Measurements from ENCODE around the gene SIN3A. TPM values are rescaled to one million over a fixed set of nuclear protein-coding genes. Genes with fewer than 3 reads are reported as not detected.

SIN3A gene
- total and polyA plus RNA-seq, 2 donors (not counting 1 experiment from before 2014, with no cell fraction given) = 23.0 to 27.2 TPM

GRCh38 chr15:75468913-75469598 is 17.6 kb upstream of the SIN3A start:
- Histone ChIP-seq H4K20me1 (ENCODE audit: control insufficient read depth, extremely low read depth, insufficient read depth, low read length) (no peaks in the 10 kb centered on the region), H3K4me1 (ENCODE audit: control insufficient read depth, extremely low read depth, insufficient read depth, low read length) (no peaks in the 10 kb centered on the region), H3K27ac (ENCODE audit: insufficient read depth, low read length) (no peak overlapping the region), H3K79me2 (ENCODE audit: control insufficient read depth, insufficient read depth, low read length) (no peaks in the 10 kb centered on the region), H2AFZ (ENCODE audit: low read length) (no peak overlapping the region), H3K4me3 (replicated peaks in 1 of 4; ENCODE audit: control extremely low read depth in 1 of 4, insufficient read depth in 1 of 4, low read depth in 3 of 4, low read length in 4 of 4) (no peak overlapping the region), H3K9me3 (ENCODE audit: control insufficient read depth, insufficient read depth, low read depth, low read length) (no peaks in the 10 kb centered on the region), H3K4me2 (ENCODE audit: extremely low read depth, insufficient read depth, low read length) (no peak overlapping the region), H3K9ac (ENCODE audit: insufficient read depth, low read length) (no peak overlapping the region), H3K36me3 (ENCODE audit: control insufficient read depth, insufficient read depth, low read length) (peaks cover 13% of the 10 kb centered on the region), H3K27me3 (ENCODE audit: control insufficient read depth, insufficient read depth, low read length) (no peaks in the 10 kb centered on the region)
- TF ChIP-seq EZH2 (IDR thresholded peaks at IDR 0.05; ENCODE audit: low read length, missing control alignments) (no peak), CTCF (conservative IDR thresholded peaks at IDR 0.05 in 1 of 2, IDR thresholded peaks at IDR 0.05 in 1 of 2; ENCODE audit: low read depth in 1 of 2, low read length in 2 of 2) (no peak)
- no peak for DNase-seq (ENCODE audit: low read depth in 2 of 2)

GRCh38 chr15:75460646-75461045 is 9.2 kb upstream of the SIN3A start:
- no peak for DNase-seq (ENCODE audit: low read depth in 2 of 2)
- H3K4me2 ChIP-seq (ENCODE audit: extremely low read depth, insufficient read depth, low read length) = no peak overlapping the region
- no peaks in the 10 kb centered on the region for H4K20me1 ChIP-seq (ENCODE audit: control insufficient read depth, extremely low read depth, insufficient read depth, low read length)
- H3K4me3 ChIP-seq (replicated peaks in 1 of 4; ENCODE audit: control extremely low read depth in 1 of 4, insufficient read depth in 1 of 4, low read depth in 3 of 4, low read length in 4 of 4) = no peak overlapping the region
- H2AFZ ChIP-seq (ENCODE audit: low read length) = no peak overlapping the region
- H3K9me3 ChIP-seq (ENCODE audit: control insufficient read depth, insufficient read depth, low read depth, low read length) = no peaks in the 10 kb centered on the region
- no peak overlapping the region for H3K9ac ChIP-seq (ENCODE audit: insufficient read depth, low read length)
- no peaks in the 10 kb centered on the region for H3K79me2 ChIP-seq (ENCODE audit: control insufficient read depth, insufficient read depth, low read length)
- H3K27ac ChIP-seq (ENCODE audit: insufficient read depth, low read length) = no peak overlapping the region
- H3K36me3 ChIP-seq (ENCODE audit: control insufficient read depth, insufficient read depth, low read length) = no peaks in the 10 kb centered on the region
- H3K4me1 ChIP-seq (ENCODE audit: control insufficient read depth, extremely low read depth, insufficient read depth, low read length) = peaks cover 4% of the 10 kb centered on the region
- no peak for TF ChIP-seq CTCF (conservative IDR thresholded peaks at IDR 0.05 in 1 of 2, IDR thresholded peaks at IDR 0.05 in 1 of 2; ENCODE audit: low read depth in 1 of 2, low read length in 2 of 2)
- TF ChIP-seq EZH2 (IDR thresholded peaks at IDR 0.05; ENCODE audit: low read length, missing control alignments) = no peak
- H3K27me3 ChIP-seq (ENCODE audit: control insufficient read depth, insufficient read depth, low read length) = no peaks in the 10 kb centered on the region

GRCh38 chr15:75459581-75459980 is 8.1 kb upstream of the SIN3A start:
- Histone ChIP-seq H4K20me1 (ENCODE audit: control insufficient read depth, extremely low read depth, insufficient read depth, low read length) (no peaks in the 10 kb centered on the region), H3K27me3 (ENCODE audit: control insufficient read depth, insufficient read depth, low read length) (no peaks in the 10 kb centered on the region), H2AFZ (ENCODE audit: low read length) (no peak overlapping the region), H3K79me2 (ENCODE audit: control insufficient read depth, insufficient read depth, low read length) (no peaks in the 10 kb centered on the region), H3K27ac (ENCODE audit: insufficient read depth, low read length) (no peak overlapping the region), H3K9ac (ENCODE audit: insufficient read depth, low read length) (no peak overlapping the region), H3K4me1 (ENCODE audit: control insufficient read depth, extremely low read depth, insufficient read depth, low read length) (peaks cover 4% of the 10 kb centered on the region), H3K4me3 (replicated peaks in 1 of 4; ENCODE audit: control extremely low read depth in 1 of 4, insufficient read depth in 1 of 4, low read depth in 3 of 4, low read length in 4 of 4) (no peak overlapping the region), H3K9me3 (ENCODE audit: control insufficient read depth, insufficient read depth, low read depth, low read length) (no peaks in the 10 kb centered on the region), H3K36me3 (ENCODE audit: control insufficient read depth, insufficient read depth, low read length) (no peaks in the 10 kb centered on the region), H3K4me2 (ENCODE audit: extremely low read depth, insufficient read depth, low read length) (no peak overlapping the region)
- no peak for TF ChIP-seq CTCF (conservative IDR thresholded peaks at IDR 0.05 in 1 of 2, IDR thresholded peaks at IDR 0.05 in 1 of 2; ENCODE audit: low read depth in 1 of 2, low read length in 2 of 2)
- no peak for TF ChIP-seq EZH2 (IDR thresholded peaks at IDR 0.05; ENCODE audit: low read length, missing control alignments)
- DNase-seq (ENCODE audit: low read depth in 2 of 2) = no peak
